ENCODE data around the gene PMPCA. TPM values are rescaled to one million over a fixed set of nuclear protein-coding genes. Genes with fewer than 3 reads are reported as not detected.
"Not testable (repeated sequence)": the region's sequence is repeated elsewhere in the genome, so short reads cannot be mapped to it uniquely, and the experiment has no call there.

Gene PMPCA
- total RNA-seq, 1 donor from 2014 or later = 61.3 TPM

- no peak overlapping the region for H3K4me3 Mint-ChIP-seq (ENCODE audit: unreplicated experiment)
- H3K36me3 Mint-ChIP-seq (ENCODE audit: low read depth, unreplicated experiment) = peaks cover 18% of the 10 kb centered on the region
- TF ChIP-seq CTCF (IDR thresholded peaks at IDR 0.05; ENCODE audit: unreplicated experiment) = no peak
- peaks cover 3% of the 10 kb centered on the region for H3K27me3 Mint-ChIP-seq (ENCODE audit: unreplicated experiment)
- H3K9me3 Mint-ChIP-seq (ENCODE audit: unreplicated experiment) = no peaks in the 10 kb centered on the region
- H3K4me1 Mint-ChIP-seq (ENCODE audit: unreplicated experiment) = no peaks in the 10 kb centered on the region
- H3K27ac Mint-ChIP-seq (ENCODE audit: unreplicated experiment) = no peak overlapping the region
- DNase-seq (ENCODE audit: low spot score) = no peak
These were observed 13.1 kb downstream of the PMPCA start for GRCh38 chr9:136423432-136424146.

GRCh38 chr9:136424750-136425362 lies 14.4 kb downstream of the PMPCA start:
- Mint-ChIP-seq H3K27ac (ENCODE audit: unreplicated experiment) (no peak overlapping the region), H3K4me1 (ENCODE audit: unreplicated experiment) (no peaks in the 10 kb centered on the region), H3K4me3 (ENCODE audit: unreplicated experiment) (no peak overlapping the region), H3K36me3 (ENCODE audit: low read depth, unreplicated experiment) (peaks cover 17% of the 10 kb centered on the region), H3K27me3 (ENCODE audit: unreplicated experiment) (peaks cover 6% of the 10 kb centered on the region), H3K9me3 (ENCODE audit: unreplicated experiment) (no peaks in the 10 kb centered on the region)
- DNase-seq (ENCODE audit: low spot score) = no peak
- no peak for TF ChIP-seq CTCF (IDR thresholded peaks at IDR 0.05; ENCODE audit: unreplicated experiment)

GRCh38 chr9:136425367-136425766 lies 14.9 kb downstream of the PMPCA start:
- not testable (repeated sequence) for DNase-seq (ENCODE audit: low spot score); H3K4me1 Mint-ChIP-seq (ENCODE audit: unreplicated experiment); H3K27me3 Mint-ChIP-seq (ENCODE audit: unreplicated experiment); H3K4me3 Mint-ChIP-seq (ENCODE audit: unreplicated experiment); H3K27ac Mint-ChIP-seq (ENCODE audit: unreplicated experiment); H3K9me3 Mint-ChIP-seq (ENCODE audit: unreplicated experiment)
- H3K36me3 Mint-ChIP-seq (ENCODE audit: low read depth, unreplicated experiment) = peaks cover 21% of the 10 kb centered on the region

GRCh38 chr9:136426787-136427186 lies 16.3 kb downstream of the PMPCA start:
- H3K27me3 Mint-ChIP-seq (ENCODE audit: unreplicated experiment) = peaks cover 6% of the 10 kb centered on the region
- H3K27ac Mint-ChIP-seq (ENCODE audit: unreplicated experiment) = no peak overlapping the region
- TF ChIP-seq CTCF (IDR thresholded peaks at IDR 0.05; ENCODE audit: unreplicated experiment) = no peak
- no peaks in the 10 kb centered on the region for H3K4me1 Mint-ChIP-seq (ENCODE audit: unreplicated experiment)
- no peak for DNase-seq (ENCODE audit: low spot score)
- H3K4me3 Mint-ChIP-seq (ENCODE audit: unreplicated experiment) = no peak overlapping the region
- no peaks in the 10 kb centered on the region for H3K9me3 Mint-ChIP-seq (ENCODE audit: unreplicated experiment)
- peaks cover 19% of the 10 kb centered on the region for H3K36me3 Mint-ChIP-seq (ENCODE audit: low read depth, unreplicated experiment)

- no peak overlapping the region for H3K27ac Mint-ChIP-seq (ENCODE audit: unreplicated experiment)
- TF ChIP-seq CTCF (IDR thresholded peaks at IDR 0.05; ENCODE audit: unreplicated experiment) = no peak
- H3K36me3 Mint-ChIP-seq (ENCODE audit: low read depth, unreplicated experiment) = peaks cover 13% of the 10 kb centered on the region
- peaks cover 6% of the 10 kb centered on the region for H3K27me3 Mint-ChIP-seq (ENCODE audit: unreplicated experiment)
- H3K4me1 Mint-ChIP-seq (ENCODE audit: unreplicated experiment) = no peaks in the 10 kb centered on the region
- no peak overlapping the region for H3K4me3 Mint-ChIP-seq (ENCODE audit: unreplicated experiment)
- no peak for DNase-seq (ENCODE audit: low spot score)
- H3K9me3 Mint-ChIP-seq (ENCODE audit: unreplicated experiment) = no peaks in the 10 kb centered on the region
These were observed 18.7 kb downstream of the PMPCA start for GRCh38 chr9:136429075-136429628.

Data from endothelial cell (in vitro differentiated cells).